Retina (tissue), 1 donor: ENCODE data around the gene CERK.
A peak's percentile ranks its signal among the peaks of the same experiment; 100 is the strongest.
"Not testable (repeated sequence)": the region's sequence is repeated elsewhere in the genome, so short reads cannot be mapped to it uniquely, and the experiment has no call there.

ENCODE experiments used
- DNase-seq: peaks from one replicate; pipeline ENCODE4 v3.0.0-alpha.2; 2016

Gene CERK, protein sequence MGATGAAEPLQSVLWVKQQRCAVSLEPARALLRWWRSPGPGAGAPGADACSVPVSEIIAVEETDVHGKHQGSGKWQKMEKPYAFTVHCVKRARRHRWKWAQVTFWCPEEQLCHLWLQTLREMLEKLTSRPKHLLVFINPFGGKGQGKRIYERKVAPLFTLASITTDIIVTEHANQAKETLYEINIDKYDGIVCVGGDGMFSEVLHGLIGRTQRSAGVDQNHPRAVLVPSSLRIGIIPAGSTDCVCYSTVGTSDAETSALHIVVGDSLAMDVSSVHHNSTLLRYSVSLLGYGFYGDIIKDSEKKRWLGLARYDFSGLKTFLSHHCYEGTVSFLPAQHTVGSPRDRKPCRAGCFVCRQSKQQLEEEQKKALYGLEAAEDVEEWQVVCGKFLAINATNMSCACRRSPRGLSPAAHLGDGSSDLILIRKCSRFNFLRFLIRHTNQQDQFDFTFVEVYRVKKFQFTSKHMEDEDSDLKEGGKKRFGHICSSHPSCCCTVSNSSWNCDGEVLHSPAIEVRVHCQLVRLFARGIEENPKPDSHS

DNA sequence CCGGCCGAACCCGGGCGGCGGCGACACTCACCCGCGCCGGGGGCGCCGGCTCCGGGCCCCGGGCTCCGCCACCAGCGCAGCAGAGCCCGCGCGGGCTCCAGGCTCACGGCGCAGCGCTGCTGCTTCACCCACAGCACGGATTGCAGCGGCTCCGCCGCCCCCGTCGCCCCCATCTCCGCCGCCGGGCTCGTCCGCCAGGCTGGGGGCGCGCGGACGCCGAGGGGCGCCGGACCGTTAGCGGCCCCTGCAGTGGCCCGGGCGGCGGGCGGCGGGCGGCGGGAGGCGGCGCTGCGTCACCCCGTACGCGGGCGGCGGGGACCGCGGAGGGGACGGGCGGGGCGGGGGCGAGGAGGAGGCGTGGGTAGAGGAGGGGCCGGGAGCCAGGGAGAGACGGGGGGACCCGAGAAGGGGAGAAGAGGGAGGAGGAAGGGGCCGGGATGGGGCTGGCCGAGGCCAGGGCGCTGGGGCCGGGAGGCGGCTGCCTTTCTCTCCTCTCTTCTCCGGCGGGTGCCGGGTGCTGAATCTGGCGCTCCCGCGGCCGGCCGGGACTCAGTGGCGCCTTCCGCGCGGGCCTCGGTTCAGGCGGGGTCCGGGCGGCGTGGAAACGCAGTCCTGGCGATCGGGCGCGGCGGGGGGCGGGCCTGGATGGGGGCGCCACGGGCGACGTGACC, at the start of gene CERK:
CERK (minus strand) TSS at position 277 of the 671 bp plus-strand sequence; CDS start at position 173, 104 bp downstream.
- peak; percentile 68 for DNase-seq

DNA sequence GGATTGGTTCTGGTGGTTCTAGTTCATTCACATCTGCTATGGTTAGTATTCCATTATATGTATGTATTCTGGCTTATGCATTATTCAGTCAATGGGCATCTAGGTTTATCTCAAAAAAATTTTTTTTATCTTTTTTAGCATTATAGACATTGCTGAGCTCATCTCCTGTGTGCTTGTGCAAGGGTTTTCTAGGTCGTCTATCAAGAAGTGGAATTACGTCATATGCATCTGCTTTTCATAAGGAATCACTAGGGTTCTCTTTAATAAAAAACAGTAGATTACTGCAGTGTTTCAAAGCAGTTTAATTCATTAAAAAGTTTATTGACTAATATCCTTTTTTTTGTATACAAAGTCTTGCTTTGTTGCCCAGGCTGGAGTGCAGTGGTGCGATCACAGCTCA, 45.7 kb upstream of the CERK start:
- no peak for DNase-seq

DNA sequence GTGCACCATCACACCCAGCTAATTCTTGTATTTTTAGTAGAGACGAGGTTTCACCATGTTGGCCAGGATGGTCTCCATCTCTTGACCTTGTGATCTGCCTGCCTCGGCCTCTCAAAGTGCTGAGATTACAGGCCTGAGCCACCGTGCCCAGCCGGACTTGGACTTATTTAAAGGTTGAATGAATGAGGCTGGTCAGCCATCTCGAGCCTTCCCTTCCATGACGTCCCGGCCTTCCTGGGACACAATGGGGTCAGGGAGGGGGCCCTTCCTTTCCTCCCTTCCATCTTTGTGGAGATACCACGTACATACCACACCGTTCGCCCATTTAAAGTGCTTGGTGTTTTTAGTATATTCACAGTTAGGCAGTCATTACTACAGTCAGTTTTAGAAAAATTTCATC, 44.1 kb upstream of the CERK start:
- DNase-seq: not testable (repeated sequence)

DNA sequence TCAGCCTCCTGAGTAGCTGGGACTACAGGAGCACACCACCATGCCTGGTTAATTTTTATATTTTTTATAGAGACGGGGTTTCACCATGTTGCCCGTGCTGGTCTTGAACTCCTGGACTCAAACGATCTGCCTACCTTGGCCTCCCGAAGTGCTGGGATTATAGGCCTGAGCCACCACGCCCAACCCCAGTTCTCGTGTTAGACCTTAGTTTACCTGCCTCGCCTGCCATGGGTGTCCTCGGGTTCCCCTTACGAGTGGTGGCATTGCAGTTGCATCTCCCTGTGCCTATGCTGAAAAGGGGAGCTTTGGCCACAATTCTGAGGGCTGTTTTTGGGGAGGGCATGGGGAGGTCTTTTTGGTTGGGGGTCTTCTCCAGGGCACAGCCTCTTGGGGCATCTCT, 43.2 kb upstream of the CERK start:
- DNase-seq: no peak

DNA sequence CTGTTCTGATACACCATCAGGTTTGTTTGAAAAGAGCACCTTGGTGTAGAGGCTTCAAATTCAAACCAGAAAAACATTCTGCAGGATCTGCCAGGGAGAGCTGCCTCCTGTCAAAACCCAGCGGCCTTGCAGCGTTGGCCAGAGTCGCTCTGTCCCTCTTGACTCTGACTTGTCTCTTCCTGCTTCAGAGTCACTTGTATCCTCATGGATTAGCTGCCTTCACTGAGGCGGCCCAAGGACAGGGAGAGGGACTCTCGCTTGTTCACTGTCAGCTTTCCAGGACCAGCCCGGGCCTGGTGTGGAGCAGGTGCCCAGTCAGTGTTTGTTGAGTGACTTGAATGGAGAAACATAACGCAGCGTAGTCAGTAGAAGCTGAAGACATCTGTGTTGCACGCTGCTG, 42.4 kb upstream of the CERK start:
- no peak for DNase-seq

DNA sequence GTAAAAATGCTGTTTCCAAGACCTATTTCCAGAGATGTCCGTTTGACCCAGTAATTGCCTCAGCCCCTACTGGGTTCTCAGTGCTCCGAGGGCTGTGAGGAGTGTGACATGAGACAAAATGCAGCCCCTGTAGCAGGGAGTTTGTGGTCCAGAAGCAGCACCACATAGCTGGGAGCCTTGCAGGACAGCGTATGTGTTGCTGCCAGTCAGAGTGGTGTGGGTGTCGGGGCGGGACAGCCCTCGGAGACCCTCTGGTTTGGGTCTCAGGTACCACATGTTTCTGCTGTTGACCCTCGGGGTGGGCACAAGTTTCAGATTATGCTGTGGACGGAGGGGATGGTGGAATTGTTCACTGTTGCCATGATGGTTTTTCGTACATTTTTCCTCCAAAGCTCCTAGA, 41.6 kb upstream of the CERK start:
- no peak for DNase-seq

DNA sequence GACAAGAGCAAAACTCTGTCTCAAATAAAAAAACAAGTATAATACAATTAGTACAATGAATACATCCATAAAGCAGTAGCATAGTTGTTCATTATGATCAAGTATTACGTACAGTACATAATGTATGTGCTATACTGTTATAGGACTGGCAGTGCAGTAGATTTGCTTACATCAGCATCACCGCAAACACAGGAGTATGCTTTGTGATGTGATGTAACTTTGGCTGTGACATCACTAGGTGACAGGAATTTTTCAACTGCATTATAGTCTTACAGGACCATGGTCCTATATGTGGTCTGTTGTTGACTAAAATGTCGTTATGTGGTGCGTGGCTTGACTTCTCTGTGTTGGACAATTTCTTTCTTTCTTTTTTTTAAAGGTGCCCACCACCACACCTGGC, 41.0 kb upstream of the CERK start:
- no peak for DNase-seq

DNA sequence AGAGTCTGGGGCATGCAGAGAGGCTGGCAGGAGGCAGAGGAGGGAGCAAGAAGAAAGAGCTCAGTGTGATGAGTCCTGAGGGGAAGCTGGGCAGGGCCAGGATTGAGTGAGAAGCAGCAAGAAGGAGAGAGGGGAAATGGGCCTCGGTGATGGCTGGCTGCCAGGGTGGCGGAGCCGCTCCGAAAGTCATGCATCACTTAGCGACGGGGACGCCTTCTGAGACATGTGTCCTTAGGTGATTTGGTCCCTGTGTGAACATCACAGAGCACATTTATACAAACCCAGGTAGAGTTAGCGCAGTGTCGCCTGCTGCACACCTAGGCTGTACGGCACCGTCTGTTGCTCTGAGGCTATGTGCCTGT, 39.5 kb upstream of the CERK start:
- DNase-seq: no peak

DNA sequence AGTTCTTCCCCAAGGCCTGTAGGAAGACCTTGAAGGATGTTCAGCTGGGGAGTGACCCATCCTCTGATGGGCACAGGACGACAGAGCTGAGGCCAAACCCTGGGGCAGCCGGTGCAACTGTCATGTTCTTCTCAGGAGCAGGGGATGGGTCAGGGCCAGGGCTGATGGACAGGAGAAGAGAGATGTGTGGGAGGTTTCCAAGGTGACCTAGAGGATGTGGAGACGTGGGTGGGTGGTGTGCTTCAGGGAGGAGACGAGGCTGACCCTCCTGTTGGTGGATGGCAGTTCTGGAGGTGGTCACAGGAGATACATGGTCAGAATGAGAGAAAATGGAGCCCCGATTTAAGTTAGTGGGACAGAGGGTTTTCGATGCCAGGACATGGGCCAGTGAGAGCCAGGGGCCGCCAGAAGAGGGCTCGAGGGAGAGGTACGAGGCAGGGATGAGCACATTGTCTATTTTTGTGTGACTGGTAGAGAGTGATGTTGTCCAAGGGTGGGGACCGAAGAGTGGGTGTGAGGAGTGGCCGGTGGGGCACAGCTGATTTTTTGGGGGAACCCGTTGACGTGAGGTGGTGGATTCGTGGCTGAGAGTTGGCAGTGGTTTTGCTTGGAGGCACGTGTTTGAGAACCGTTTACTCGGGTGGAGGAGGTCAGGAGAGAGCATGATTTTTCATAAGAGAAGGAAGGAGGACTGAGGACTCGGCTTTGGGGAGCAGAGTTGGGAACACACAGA, 39.0 kb upstream of the CERK start:
- DNase-seq: no peak

DNA sequence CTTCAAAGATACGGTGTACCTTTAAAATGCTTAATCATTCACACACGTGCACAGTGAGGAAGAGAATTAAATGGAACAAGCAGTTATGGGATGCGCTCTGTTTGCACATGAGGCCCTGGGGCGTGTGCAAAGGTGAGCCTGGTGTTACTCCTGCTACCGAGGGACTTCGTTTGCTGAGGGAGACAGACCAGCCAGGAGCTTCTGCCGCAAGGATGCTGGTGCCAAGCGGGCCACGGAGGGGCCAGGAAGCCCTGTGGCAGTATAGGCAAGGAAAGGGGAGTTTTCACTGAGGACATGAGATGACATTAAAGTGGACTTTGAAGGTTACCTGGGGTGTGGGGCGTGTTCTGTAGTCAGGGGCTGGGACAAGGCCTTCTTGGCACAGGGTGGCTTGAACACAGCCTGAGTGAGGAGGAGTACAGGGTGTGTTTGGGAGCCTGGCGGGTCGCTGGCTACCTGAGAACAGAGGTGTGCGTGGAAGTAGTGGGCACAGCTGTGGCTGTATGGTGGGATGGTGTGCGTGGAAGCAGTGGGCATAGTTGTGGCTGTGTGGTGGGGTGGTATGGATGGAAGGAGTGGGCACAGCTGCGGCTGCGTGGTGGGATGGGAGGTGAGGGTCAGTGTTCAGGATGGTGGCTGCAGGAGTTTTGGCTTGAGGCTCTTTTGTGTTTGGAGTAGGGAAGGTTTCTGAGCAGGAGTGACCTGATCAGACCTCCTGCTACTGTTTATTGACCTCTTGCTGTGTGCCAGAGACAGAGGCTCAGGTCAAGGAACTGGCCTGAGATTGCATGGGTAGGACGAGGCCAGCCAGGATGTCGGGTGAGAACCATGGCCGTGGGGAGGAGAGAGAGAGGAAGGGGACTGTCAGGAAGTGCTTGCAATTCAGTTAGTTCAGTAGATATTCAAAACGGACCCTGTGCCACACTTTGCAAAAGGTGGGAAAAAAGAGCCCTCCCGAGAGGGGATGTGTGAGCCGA, 38.1 kb upstream of the CERK start:
- DNase-seq: no peak

DNA sequence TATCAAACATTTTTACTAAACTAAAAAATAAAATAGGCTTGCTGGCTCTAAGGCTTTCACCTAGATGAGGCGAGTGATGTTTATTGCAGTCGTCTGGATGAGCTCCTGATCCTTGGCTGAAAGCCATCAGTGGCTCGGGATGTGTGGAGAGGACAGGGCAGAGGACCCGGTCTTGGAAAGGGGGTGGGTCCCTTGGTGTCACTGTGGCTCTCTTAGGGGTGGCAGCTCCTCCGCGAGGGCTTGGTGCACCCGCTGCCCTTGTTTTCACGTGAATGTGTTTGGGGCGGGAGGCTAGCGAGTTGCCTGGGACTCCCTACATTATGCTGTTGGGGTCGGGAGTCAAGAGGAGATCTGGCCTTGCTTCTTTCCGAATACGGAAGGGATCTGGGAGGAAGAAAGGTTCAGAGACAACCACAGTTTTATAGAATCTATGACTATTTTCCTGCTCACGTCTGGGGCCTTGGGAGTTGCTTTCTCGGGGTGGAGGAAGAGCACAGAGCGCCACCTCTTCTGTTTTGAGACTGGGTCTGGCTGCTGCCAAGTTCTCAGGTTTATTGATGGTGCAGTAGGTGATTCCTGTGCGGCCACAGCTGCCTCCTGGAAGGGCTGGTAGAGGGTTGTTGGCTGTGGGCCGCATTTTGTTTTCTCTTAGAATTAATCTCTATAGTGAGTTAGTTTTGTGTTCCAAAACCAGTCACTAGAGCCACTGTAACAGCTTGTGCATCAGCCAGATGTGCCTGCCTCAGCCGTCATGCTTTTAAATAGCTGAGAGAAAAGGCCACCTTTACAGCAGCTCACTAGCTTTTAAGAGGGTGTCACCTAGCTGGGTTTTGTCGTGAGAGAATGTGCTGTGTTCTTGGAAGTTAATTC, 37.2 kb upstream of the CERK start:
- no peak for DNase-seq

DNA sequence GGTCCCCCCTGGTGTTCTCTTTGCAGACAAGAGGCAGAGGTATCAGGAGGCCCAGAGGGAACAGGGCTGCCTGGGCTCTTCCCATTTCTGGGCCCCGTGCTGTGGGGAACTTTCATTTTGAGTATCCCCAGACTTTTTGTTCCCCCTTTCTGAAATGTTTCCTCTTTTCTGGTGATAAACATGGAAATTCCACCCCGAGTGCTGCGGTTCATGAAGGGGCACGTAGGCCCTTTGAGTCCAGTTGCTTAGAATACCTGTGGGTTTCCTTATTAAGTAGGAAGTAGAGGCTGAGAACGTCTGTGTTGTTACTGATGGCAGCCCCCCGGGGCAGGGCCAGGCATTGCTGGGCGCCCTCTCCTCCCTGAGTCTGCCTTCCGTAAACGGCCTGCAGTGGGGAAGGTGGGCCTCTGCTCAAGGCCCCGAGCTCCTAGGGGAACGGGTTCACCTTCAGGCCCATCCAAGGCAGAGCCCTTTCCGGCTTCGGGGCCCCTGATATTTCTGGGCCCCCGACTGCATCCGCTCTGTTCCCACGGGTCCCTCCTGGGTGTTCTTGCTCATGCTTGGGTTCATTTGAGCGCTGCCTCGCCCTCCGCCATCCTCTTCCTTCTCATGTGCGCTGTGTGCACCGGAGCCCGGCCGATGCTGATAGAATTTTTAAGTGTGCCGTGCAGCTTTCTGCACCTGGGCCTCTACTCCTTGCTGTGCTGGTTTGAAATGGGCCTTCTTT, 36.4 kb upstream of the CERK start:
- DNase-seq: peak; percentile 47

DNA sequence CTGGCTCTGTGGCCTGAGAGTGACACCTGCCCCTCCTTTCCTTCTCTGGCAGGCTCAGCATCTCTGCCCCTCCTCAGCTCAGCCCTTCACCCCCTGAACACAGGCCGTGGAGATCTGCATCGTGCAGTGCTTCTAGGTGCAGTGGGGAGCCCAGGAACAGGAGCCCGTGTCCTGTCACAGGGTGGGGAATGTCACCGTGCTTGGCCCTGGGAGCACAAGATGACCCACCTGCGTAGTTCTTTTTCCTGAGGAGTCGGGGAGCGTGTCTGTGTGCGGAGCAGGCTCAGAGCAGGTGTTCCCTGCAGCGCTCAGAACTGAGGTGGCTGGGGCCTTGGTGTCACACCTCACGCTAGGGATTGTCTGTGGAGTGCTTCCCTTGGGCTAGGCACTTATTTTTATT, 35.0 kb upstream of the CERK start:
- DNase-seq: no peak

DNA sequence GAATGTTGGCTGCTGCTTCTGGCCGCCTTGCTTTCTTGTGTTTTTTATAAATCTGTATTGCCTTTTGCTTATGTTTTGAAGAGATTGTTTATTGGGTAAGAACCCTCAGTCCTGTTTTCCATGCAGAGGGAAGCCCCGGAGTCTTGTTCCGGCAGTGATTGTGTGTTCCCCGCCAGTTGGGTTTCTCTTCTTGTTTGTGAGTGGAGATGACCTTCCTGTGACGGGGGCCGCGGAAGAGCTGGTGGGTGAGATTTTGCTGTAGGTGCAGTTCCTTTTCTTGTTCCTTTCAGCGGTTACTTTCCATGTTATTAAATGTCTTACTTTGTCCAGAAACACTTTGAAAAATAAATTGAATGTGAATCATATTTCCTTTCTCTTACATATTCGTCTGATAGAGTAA, 32.7 kb upstream of the CERK start:
- no peak for DNase-seq

DNA sequence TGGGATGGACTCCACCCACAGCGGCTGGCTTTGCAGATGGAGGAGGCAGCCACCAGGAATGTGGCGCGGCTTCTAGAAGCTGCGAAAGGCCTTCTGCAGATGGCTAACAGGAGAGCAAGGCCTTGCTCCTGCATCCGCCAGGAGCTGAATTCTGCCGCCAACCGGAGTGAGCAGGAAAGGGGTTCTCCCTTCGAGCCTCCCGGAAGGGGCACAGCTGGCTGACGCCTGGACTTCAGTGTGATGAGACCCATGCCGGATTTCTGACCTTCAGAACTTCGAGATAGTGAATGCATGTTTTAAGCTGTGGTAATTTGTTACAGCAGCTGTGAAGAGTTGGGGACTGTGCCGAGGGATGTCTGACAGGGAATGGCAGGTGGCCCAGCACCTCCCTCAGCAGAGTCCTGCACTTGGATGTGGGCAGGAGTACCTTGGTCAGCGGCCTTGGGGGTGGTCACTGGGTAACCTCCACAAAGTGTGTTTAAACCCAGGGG, 32.1 kb upstream of the CERK start:
- DNase-seq: no peak

DNA sequence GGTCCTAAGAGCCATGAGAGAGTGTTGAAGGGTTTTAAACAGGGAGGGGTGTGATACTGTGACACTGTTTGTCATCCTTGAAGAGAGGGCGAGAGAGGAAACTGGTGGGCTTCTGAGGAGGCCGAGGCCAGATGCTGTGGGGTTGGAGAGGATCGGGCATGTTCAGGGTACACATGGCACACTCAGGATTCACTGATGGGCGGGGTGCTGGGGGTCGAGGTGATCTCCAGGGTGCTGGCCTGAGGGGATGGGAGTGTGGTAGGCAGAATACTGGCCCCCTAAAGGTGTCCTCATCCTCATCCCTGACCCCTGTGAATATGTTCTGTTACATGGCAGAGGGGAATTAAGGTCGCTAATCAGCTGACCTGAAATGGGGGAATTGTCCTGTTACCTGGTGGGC, 31.7 kb upstream of the CERK start:
- DNase-seq: no peak

DNA sequence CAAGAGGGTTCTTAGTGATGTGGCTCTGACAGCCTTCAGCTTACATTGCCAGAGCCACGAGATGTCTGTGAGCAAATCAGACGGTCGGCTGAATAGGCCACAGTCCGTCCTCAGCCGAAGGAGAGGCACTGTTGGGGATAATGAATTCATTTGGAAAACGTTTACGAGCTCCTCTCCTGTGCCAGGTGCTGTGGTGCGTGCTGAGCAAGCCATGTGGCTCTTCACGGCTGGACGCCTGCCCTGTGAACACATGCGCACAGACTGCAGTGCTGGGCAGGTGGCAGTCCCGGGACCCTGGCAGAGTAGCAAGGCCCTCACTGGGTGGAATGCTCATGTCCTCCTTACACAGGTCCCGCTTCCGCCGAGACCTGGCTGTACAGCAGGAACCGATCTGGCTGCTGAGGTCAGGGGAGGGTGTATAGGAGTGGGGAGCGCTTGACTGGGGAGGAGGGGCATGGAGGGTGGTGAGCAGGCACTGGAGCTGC, 31.2 kb upstream of the CERK start:
- DNase-seq: no peak

DNA sequence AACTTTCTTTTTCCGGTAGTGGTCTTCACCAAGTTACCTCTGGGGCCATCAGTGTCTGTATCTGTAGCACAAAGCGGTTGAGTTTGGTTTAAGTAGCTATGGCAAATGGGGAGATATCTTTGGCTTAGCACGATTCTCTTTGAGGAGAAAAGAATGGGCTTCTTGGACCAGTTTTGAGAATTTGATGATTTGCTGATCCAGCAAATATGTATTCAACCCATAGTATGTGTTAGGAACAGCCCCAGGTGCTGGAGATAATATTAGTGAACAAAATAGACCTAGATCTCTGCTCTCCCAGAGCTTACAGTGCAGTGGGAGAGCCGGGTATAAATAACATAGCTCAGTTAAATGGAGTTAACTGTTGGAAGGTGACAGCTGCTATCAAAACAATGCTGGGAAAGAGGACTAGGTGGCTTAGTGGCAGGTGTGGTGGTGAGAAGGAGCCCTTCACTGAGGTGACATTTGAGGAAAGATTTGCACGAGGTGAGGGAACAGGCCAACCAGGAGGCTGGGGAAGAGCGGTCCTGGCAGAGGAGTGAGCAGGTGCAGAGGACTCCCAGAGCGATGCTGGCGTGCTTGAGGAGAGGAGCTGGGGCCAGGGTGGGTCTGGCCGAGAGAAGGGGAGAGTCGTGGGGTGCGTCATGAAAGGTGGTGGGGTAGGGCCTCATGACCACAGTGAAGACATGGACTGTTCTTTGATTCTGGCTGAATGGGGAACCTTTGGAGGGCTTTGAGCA, 29.4 kb upstream of the CERK start:
- no peak for DNase-seq

DNA sequence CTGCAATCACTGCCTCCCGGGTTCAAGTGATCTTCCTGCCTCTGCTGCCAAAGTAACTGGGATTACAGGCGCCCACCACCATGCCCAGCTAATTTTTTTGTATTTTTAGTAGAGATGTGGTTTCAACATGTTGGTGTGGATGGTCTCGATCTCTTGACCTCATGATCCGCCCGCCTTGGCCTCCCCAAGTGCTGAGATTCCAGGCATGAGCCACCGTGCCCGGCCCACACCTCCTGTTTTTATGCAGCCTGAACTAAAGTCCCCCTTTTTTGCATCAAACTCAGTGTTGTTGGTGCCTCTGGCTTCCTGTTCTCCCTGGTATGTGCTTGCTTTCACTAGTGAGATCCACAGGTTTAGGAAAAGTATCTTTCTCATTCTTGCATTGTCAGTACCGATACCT, 28.6 kb upstream of the CERK start:
- DNase-seq: no peak
